GM12892 (cell line): Measurements from ENCODE around the gene MGMT.

Experiments
- POLR2A ChIP-seq: IDR thresholded peaks from 2 replicates; pipeline ENCODE4 v1.6.1; 2011; ENCODE audit warnings: low read depth, low read length, control low read depth
- POLR2AphosphoS5 ChIP-seq: IDR thresholded peaks from 2 replicates; pipeline ENCODE4 v1.6.1; 2011; ENCODE audit warnings: low read depth, low read length, control low read depth
- TAF1 ChIP-seq: IDR thresholded peaks from 2 replicates; pipeline ENCODE4 v1.6.1; 2011; ENCODE audit warnings: low read depth, mild to moderate bottlenecking, control low read depth, low read length, borderline replicate concordance

GRCh38 chr10:129433266-129433665, 33.8 kb upstream of the MGMT start:
- TF ChIP-seq POLR2AphosphoS5 (no peak), POLR2A (no peak), TAF1 (no peak)
